Head of caudate nucleus (tissue), 42 donors: ENCODE results near the gene FLRT3.
A peak's percentile ranks its signal among the peaks of the same experiment; 100 is the strongest.

Experiments
- DNase-seq, 42 donors: peaks; one replicate each; pipeline versions ENCODE4 v3.0.0 to v3.0.0-alpha.2; 2020 to 2021; ENCODE audit warnings: mixed read lengths in 7 of 42
- intact Hi-C: fragments of 100-400 bp; cut with DNase I; formaldehyde crosslinking; loops from one replicate; pipeline ENCODE4 v1.15.0; 2022

Gene FLRT3

DNA sequence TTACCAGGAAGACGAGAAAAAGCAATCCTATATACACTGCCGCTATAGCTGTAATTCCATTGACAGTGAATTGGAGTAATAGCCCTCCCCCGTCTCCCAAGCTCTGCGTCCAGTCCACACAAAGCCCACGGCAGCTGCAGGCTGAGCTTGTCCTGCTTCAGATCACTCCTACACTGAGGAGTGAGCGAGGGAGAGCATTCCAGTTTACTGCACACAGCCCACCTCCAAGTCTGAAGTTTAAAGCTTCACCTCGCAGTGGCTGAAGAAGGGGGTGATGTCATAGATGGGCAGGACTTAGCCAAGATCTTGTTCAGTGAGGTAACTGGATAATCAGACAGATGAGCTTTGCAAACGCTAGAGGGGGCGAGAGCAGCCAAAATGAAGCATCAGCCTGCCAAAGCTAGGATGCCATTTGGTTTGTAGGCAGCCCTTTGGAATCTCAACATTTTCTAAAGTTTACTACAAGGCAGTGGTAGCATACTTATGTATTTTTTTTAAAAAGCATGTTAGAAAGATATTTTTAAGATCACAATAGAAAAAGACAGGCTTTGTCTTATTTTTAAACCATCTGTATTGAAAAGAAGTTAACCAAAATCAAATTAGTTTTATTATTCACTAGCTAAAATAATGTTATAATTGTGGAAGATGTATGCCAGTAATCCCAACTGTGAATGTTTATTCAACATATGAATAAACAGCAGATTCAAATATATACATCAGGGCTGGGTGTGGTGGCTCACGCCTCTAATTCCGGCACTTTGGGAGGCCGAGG, at the start of gene FLRT3:
FLRT3 (minus strand) TSS at position 213 of the 772 bp plus-strand sequence. CDS start 10,106 bp downstream, outside the sequence.
- DNase-seq = peak; percentile 59 to 95 (median 84)
- intact Hi-C loops = loop anchor here (10.0 kb wide), 1 partner anchor 1417 kb away; no protein-coding TSS in a partner anchor

DNA sequence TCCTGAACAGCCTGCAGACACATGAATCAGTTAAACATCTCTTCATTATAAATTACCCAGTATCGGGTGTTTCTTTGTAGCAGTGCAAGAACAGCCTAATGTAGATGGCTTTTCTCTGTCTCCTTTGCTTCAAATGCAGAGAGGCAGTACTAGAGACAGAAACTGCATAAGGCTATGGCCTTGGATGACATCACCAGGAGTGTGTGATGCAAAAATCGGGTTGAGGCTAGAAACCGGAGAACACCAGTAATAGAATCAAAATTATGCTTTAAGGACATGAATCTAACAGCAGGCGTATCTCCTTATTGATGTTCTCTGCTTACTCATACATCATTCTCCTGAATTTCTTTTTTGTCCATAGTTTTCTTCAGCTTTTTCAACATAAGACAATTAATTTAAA, 49.3 kb upstream of the FLRT3 start:
- DNase-seq = no peak
- intact Hi-C loops = no loop called here

DNA sequence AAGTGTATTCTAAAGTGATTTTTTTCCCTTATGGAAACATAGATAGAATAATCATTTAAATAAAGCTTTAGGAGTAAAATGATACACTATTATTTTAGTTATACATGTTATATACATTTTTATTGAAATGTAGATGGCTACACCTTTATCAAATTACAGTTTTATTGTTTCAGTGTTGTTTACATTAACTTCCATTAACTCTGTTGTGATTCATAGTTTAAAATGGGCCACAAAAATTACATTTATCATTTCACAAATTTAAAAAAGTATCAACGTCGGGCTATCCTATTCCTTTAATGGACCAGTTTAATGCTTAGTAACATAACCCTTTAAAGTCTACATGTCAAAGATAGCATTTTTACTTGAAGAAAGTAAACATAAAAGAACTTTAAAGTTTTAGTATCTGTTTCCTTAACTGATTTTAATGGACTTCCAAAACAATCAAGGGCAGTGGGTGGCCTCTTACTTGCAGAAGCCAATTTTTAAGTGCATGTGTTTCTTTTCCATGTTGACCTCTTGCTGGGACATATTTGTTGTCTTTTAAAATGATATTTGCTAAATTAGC, 47.8 kb upstream of the FLRT3 start:
- DNase-seq = no peak
- intact Hi-C loops = no loop called here

DNA sequence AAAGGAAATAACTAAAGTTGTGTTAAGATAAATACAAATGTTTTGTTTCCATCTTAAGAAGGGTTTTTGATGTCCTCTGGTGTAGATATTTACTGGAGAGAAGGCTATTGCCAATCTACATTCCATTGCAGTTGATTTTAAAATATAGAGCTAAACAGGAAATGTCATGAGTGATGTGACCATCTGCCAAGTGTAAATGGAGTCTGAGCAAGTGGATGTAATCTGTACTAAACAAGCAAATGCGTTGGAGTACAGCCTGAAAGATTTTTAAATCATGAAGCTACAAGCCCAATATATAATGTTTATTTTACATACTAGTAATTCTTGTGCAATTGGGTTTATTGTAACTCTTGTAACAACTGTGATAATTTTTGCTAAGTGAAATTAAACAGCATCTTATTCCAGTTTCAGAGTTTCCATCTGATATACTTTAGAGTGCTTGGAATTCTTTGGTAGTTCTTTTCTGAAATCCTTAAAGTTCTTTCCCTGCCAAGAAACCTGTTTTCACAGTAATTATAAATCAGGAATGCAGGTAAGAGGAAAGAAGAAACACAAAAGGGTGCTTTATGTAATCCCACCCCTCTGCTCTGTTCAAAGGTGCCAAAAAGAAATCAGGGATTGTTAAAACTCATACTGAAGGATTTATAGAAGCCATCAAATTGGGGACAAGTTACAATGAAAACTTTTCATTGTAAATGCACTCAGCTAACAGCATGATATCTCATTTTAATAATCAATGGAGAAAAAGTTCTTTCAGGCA, 47.2 kb upstream of the FLRT3 start:
- intact Hi-C loops = no loop called here

DNA sequence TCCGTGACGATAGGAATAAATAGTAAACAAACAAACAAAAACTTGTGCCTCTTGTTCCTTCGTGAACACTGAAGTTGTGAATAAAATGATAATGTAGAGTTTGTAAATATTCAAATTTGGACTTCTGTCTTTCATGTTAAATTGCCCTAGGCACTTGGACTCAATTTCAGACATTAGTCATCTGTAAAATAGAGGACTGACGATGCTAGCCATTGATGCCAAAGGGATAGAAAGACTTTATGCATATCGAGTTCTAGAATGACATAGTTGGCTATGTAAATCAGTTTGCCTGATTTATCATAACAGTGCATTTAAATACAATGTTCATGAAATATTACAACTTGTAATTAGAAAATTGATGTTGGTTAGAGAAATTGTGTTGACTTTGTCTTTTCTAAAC, 45.9 kb upstream of the FLRT3 start:
- DNase-seq = no peak
- intact Hi-C loops = no loop called here

More for the DNA sequence above, 47.2 kb upstream of the FLRT3 start:
- no peak for DNase-seq

DNA sequence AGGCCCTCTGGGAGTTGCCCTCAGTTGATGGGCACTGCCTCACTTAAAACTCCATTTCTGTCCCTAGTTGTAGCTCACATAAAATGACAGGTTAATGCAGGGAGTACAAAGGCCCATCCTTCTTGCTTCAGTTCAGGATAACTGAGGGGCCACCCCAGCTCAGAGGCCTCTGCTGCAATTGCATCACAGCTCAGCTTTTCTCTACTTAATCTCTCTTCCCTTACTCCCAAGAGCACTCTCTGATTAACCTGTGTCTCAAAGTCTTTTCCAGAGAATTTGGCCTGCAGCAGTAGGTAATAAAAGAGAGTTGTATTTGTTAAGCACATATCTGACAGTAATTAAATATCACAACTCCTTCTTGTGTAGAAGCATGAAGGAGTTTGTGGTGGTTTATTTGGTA, 40.9 kb upstream of the FLRT3 start:
- no peak for DNase-seq
- intact Hi-C loops = no loop called here

DNA sequence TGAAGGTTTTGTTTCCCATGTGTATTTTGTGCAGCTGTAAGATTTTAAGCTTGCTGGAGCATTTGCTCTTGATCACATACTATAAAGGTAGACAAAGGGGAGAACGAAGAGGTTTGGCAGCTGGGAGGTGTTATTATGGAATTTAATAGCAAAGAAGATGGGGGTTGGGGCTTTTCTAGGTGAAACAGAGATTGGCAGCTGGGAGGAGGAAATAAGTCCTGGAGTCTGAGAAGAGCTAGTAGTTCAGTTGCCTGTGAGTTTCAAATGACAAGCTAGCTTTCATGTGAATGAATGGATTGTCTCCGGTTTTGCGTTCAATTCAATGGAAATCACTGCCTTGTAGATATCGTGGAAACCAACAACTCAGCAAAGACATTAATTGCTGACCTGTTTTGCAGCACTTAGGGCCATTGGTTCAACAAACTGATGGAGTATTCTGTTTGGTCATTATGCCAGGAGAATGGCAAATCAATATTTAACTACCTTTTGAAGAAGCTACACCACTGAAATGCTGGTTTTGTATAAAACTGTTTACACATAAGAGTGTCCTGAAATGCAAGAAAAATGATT, 38.1 kb upstream of the FLRT3 start:
- intact Hi-C loops = no loop called here
- DNase-seq = peak in 11 of 42 donors; percentile 2 to 46 (median 11)

DNA sequence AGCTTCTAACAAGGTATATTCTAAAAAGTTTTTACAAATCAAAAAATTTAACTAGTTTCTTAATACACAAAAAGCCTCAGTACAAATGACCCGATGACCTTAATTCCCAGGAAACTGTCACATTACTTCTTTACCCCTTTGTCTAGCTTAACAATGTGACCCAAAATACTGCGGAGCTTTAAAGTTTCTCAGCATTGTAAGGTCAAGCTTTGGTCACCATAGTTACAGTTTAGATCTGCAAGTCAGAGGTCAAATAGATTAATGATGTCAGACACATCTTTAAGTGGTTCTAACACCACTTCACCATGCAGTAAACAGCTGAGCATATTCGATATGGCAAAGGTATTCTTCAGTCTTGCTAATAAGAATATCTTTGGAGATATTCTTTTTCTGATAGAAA, 36.8 kb upstream of the FLRT3 start:
- intact Hi-C loops = no loop called here
- no peak for DNase-seq

DNA sequence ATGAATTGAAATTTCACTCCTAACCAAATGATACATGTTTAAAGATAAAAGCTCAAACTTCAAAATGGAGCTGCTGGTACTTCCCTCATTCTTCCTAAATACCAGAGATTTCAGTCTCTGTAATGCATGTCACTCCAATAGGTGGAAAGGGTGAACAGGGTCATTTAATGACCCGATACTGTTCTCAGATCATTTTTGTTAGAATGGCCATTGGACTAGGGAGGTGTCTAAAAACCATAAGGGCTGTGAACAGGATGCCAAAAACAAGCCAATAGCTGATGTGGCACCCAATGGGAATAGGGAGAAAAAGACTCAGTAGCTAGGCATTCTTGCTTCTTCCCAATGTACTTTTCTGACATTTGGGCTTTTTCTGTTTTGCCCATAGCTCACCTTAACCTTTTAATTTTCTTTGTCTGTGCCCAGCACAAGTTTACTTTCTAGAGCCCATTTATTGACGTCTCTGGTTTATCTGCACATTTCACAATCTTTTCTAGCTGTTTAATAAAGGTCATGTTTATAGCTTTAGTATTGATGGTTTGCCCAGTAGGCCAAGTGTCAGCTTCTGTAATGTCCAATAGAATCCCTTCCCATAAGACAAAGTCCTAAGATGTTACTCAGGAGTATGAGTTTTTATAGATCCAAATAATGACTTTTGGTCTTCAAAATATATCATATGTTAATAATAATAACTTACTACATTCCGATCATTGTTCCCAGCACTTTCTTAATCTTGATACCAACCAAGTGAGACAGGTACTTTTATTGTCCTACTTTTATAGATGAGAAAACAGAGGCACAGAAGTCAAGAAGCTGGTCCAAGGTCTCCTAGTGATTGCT, 24.3 kb upstream of the FLRT3 start:
- intact Hi-C loops = no loop called here
- no peak for DNase-seq

DNA sequence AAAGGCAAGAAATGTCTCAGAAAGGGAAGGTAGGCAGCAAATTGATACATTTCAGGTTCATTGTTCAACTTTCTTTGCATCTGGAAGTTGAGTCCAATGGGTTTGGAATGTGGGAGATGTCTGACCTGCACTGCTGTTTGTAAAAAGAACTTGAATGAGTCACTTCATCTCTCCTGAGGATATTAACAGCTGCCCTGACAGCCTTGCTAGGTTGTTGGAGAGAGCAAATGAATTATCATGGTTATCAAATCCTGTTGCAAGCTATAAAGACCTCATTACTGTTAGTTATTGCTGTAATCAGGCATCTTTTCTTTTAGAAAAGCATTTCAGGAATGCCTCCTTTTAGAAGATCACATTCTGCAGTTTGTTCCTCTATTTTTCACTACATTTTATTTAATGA, 23.0 kb upstream of the FLRT3 start:
- DNase-seq = no peak
- intact Hi-C loops = no loop called here

DNA sequence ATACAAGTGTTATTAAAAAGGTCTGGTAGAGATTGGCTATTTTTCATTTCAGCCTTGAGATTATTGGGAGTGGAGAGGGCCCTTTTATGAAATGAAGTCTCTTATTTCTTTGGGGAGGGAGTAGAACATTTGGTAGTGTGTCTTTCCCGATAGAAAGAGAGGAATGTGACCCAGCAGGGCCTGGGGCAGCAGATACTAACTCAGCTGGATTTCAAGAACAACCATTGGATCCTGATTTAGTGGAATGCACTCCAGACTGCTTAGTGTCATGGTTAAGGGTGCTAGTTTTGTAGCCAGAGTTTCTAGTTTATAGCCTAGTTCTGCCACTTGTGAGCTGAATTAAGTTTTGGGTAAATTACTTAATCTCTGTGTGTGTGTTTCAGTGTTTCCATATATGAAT, 18.4 kb upstream of the FLRT3 start:
- intact Hi-C loops = no loop called here
- no peak for DNase-seq

DNA sequence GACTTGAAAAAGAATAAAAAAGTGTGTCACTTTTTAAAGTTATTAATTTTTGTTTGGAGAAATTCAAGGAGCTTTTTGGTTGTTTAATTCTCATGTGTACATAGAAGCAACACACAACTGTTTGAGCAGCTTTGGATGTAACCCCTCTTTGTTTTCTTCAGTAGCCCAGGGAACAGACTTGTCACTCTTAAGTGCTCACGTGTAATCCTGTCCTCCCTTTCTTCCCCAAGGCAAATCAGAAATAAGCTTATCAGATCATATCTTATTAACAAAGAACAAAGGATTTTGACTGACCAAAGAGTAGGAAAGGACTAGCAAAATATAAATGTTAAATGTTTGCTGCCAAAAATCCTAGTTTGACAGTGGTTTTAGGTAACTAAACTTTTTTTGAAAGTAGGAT, 7.3 kb upstream of the FLRT3 start:
- intact Hi-C loops = no loop called here
- DNase-seq = no peak

DNA sequence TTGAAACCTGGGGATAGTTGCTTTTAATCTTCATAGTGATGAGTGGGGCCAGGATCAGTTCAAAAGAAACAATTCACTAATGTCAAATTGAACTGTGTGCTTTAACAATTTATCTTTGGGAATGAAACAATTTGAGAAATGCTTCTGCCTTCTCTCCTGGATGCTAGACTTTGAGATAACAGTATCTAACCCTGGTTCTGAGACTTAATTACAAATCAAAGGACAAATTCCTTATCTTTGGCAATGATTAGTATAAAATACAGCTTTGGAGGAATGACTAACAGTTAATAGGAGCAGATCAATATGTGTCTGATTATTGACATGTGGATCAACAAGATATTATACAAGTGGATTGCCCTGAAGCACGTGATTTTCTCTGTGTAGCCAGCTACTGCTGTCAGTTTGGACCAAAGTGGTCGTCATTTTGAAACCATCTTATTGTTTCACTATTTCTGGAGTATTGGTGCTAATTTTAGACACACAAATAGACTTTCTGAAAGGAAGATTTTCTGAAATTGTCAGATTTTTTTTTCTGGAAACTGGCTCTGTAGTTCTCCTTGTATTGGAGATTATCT, 6.2 kb upstream of the FLRT3 start:
- intact Hi-C loops = no loop called here
- no peak for DNase-seq

DNA sequence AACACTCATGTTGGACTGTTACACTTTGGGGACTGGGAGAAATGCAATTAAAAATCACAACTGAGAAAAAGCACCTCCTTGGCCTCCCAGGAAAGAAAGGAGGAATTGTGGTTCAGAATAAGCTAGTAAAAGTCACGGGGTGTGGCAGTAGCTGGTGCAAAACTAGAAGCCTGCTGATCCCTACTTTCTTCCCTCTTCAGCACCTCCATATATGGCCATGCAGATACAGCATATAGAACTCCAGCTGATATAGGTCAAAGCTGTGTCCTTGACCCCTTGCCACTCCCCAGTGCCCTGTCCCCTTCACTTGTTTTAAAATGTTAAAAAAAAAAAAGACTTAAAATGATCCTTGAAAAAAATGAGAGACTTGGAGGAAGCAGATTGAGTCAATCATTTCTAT, 5.5 kb upstream of the FLRT3 start:
- intact Hi-C loops = no loop called here
- DNase-seq = no peak

DNA sequence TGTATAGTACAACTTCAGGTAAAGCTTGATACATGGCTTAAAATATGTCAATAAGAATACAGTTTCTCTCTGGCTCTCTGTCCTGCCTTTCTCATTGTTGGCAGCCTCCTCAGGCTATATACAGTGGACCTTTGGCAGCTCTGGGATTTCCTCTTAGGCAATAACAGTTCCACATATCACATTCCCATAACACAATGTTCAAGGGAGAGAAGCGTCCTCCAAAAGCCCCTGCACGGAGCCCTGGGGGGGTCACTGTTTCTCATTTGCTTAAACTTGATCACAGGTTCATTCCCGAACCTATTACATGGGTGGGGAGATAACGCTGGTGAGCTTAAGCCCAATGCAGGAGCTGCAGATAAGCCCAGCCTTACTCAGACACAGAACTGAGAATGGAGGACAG, 4.4 kb upstream of the FLRT3 start:
- intact Hi-C loops = no loop called here
- DNase-seq = no peak

DNA sequence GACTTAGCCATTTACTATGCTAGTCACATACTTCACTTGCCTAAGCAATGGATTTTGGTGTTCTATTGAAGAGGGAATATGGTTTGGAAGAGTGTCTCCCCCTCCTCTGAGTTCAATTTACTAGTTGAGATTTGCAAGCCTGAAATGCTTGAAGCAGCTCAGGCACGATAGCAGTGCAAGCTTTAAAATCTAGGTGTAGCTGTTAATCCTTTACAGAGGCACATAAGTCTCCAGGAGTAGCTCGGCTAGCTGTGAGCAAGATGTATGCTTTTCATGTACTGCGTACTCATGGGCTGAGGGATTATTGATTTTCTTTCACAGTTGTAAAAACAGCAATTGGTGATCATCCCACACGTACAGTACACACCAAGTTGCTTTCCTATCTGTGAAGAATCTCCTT, 726 bp downstream of the FLRT3 start:
- intact Hi-C loops = loop anchor here (10.0 kb wide), 1 partner anchor 1418 kb away; no protein-coding TSS in a partner anchor
- DNase-seq = peak in 21 of 42 donors; percentile 5 to 67 (median 20)

DNA sequence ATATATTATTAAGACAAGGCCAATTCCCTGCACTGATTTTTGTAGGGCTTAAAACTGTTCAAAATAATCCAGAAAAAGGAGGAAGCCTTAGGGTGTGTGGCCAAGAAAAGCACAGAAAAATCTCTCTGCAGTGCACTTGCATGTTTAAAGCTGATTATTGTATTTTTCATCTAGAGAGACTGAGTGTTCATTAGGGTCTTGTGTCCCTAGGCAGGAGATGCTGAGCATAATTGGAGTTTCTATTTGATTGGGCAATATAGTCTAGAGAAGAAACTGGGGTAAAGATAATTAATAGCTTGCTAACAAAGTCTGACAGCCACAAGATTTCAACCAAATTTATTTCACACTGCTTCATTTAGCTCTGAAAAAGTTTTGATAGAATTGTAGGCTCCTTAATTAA, 2.4 kb downstream of the FLRT3 start:
- DNase-seq = no peak
- intact Hi-C loops = loop anchor here (10.0 kb wide), 1 partner anchor 1420 kb away; no protein-coding TSS in a partner anchor

DNA sequence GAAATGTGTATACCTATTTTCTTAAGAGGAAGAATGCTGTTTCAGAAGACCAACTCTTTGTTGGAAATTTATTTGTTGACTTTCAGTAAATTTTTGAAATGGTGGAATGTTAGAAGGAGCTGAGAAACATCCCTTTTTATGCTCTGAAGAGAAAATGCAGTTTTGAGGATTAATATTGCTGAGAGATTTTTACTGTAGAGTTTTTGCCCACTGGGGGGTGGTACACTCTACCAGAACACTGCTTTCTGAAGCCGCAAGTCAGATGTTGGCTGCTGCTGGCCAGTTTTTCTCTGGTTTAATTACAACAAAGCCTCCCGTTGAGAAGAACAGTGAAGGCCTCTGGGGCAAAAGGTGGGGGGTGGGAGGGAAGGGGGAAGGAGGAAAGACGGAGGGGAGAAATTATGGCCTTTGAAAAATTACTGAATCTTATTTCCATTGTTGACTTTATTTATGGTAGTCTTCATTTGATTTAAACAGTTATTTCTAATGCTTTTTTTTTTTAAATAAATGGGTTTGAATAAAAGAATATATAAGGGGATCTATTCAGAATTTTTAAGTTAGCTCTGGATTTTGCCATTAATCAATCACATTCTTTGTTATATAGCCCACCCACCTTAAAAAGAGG, 3.0 kb downstream of the FLRT3 start:
- intact Hi-C loops = loop anchor here (10.0 kb wide), 1 partner anchor 1420 kb away; no protein-coding TSS in a partner anchor
- DNase-seq = peak; percentile 22 to 87 (median 69)
